ENCODE measurements around the gene TOR1B. TPM values are rescaled to one million over a fixed set of nuclear protein-coding genes. Genes with fewer than 3 reads are reported as not detected.

Gene TOR1B
- total RNA-seq, 1 experiment from 2014 or later, result 18.8 TPM

DNA sequence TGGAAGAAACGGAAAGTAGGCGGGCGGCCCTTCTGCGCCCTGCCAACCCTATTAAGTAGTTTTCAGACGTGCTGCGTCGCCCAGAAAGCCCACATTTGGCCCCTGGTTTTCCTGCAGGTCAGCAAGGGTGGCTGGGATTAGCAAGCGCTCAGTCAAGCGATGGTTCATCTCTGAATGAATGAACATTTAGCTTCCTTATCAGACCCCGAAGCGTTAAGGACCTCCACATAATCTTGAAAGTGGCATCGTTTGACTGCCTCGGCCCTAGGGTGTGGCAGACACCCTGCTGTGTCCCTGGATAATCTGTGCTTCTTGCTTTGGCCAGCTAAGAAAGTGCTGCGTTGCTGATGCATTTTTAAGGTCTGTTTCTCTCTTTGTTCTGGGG is 684 bp downstream of the TOR1B start:
- ChIA-PET CTCF (interaction anchor here (0.6 to 3.0 kb wide), 5 partner anchors 13 to 416 kb away, joined by 3 to 16 read pairs (median 4); no protein-coding TSS in a partner anchor), POLR2A (no interaction called here)
- Mint-ChIP-seq H3K4me1 (peaks cover 7% of the 10 kb centered on the region), H3K4me3 (peak overlapping the region; percentile 71), H3K9me3 (no peaks in the 10 kb centered on the region), H3K27me3 (ENCODE audit: low read depth) (no peaks in the 10 kb centered on the region), H3K36me3 (peaks cover 24% of the 10 kb centered on the region), H3K27ac (no peak overlapping the region)
- TF ChIP-seq, protein P1, sequence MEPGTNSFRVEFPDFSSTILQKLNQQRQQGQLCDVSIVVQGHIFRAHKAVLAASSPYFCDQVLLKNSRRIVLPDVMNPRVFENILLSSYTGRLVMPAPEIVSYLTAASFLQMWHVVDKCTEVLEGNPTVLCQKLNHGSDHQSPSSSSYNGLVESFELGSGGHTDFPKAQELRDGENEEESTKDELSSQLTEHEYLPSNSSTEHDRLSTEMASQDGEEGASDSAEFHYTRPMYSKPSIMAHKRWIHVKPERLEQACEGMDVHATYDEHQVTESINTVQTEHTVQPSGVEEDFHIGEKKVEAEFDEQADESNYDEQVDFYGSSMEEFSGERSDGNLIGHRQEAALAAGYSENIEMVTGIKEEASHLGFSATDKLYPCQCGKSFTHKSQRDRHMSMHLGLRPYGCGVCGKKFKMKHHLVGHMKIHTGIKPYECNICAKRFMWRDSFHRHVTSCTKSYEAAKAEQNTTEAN (CRISPR knock-in tag; IDR thresholded peaks at IDR 0.05), result no peak
- no peak for TF ChIP-seq ZNF138 (CRISPR knock-in tag; conservative IDR thresholded peaks at IDR 0.05)
- TF ChIP-seq, protein P2, sequence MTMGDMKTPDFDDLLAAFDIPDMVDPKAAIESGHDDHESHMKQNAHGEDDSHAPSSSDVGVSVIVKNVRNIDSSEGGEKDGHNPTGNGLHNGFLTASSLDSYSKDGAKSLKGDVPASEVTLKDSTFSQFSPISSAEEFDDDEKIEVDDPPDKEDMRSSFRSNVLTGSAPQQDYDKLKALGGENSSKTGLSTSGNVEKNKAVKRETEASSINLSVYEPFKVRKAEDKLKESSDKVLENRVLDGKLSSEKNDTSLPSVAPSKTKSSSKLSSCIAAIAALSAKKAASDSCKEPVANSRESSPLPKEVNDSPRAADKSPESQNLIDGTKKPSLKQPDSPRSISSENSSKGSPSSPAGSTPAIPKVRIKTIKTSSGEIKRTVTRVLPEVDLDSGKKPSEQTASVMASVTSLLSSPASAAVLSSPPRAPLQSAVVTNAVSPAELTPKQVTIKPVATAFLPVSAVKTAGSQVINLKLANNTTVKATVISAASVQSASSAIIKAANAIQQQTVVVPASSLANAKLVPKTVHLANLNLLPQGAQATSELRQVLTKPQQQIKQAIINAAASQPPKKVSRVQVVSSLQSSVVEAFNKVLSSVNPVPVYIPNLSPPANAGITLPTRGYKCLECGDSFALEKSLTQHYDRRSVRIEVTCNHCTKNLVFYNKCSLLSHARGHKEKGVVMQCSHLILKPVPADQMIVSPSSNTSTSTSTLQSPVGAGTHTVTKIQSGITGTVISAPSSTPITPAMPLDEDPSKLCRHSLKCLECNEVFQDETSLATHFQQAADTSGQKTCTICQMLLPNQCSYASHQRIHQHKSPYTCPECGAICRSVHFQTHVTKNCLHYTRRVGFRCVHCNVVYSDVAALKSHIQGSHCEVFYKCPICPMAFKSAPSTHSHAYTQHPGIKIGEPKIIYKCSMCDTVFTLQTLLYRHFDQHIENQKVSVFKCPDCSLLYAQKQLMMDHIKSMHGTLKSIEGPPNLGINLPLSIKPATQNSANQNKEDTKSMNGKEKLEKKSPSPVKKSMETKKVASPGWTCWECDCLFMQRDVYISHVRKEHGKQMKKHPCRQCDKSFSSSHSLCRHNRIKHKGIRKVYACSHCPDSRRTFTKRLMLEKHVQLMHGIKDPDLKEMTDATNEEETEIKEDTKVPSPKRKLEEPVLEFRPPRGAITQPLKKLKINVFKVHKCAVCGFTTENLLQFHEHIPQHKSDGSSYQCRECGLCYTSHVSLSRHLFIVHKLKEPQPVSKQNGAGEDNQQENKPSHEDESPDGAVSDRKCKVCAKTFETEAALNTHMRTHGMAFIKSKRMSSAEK (CRISPR knock-in tag; IDR thresholded peaks at IDR 0.05; ENCODE audit: borderline replicate concordance), result no peak
- TF ChIP-seq, protein P3, sequence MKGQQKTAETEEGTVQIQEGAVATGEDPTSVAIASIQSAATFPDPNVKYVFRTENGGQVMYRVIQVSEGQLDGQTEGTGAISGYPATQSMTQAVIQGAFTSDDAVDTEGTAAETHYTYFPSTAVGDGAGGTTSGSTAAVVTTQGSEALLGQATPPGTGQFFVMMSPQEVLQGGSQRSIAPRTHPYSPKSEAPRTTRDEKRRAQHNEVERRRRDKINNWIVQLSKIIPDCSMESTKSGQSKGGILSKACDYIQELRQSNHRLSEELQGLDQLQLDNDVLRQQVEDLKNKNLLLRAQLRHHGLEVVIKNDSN (CRISPR knock-in tag; IDR thresholded peaks at IDR 0.05), result no peak
- TF ChIP-seq CREM (CRISPR knock-in tag; IDR thresholded peaks at IDR 0.05), result no peak
- TF ChIP-seq, protein P4, sequence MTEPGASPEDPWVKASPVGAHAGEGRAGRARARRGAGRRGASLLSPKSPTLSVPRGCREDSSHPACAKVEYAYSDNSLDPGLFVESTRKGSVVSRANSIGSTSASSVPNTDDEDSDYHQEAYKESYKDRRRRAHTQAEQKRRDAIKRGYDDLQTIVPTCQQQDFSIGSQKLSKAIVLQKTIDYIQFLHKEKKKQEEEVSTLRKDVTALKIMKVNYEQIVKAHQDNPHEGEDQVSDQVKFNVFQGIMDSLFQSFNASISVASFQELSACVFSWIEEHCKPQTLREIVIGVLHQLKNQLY (CRISPR knock-in tag; IDR thresholded peaks at IDR 0.05), result no peak
- TF ChIP-seq, protein P5, sequence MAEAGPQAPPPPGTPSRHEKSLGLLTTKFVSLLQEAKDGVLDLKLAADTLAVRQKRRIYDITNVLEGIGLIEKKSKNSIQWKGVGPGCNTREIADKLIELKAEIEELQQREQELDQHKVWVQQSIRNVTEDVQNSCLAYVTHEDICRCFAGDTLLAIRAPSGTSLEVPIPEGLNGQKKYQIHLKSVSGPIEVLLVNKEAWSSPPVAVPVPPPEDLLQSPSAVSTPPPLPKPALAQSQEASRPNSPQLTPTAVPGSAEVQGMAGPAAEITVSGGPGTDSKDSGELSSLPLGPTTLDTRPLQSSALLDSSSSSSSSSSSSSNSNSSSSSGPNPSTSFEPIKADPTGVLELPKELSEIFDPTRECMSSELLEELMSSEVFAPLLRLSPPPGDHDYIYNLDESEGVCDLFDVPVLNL (CRISPR knock-in tag; IDR thresholded peaks at IDR 0.05; ENCODE audit: borderline replicate concordance, low read depth), result no peak
- TF ChIP-seq, protein P6, sequence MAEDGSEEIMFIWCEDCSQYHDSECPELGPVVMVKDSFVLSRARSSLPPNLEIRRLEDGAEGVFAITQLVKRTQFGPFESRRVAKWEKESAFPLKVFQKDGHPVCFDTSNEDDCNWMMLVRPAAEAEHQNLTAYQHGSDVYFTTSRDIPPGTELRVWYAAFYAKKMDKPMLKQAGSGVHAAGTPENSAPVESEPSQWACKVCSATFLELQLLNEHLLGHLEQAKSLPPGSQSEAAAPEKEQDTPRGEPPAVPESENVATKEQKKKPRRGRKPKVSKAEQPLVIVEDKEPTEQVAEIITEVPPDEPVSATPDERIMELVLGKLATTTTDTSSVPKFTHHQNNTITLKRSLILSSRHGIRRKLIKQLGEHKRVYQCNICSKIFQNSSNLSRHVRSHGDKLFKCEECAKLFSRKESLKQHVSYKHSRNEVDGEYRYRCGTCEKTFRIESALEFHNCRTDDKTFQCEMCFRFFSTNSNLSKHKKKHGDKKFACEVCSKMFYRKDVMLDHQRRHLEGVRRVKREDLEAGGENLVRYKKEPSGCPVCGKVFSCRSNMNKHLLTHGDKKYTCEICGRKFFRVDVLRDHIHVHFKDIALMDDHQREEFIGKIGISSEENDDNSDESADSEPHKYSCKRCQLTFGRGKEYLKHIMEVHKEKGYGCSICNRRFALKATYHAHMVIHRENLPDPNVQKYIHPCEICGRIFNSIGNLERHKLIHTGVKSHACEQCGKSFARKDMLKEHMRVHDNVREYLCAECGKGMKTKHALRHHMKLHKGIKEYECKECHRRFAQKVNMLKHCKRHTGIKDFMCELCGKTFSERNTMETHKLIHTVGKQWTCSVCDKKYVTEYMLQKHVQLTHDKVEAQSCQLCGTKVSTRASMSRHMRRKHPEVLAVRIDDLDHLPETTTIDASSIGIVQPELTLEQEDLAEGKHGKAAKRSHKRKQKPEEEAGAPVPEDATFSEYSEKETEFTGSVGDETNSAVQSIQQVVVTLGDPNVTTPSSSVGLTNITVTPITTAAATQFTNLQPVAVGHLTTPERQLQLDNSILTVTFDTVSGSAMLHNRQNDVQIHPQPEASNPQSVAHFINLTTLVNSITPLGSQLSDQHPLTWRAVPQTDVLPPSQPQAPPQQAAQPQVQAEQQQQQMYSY (CRISPR knock-in tag; IDR thresholded peaks at IDR 0.05), result no peak
- DNase-seq (ENCODE audit: low spot score), result no peak
- no peak for ATAC-seq

DNA sequence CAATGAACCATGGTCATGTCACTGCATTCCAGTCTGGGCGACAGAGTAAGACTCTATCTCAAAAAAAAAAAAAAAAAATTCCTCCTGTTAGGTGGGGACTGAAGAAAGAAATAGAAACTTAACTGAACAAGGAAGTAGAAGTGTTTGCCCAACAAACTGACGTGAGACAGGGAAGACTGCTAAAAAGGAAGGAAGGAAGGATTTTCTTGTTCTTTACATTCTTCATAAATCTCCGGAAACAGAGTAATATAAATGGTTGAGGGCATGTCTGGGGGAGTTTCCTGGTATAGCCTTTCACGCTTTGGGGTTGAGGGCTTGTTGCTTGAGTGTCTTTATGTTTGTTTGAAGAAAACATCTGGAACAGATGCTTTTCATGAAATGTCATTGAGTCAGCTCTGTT is 3.1 kb downstream of the TOR1B start:
- H3K27me3 Mint-ChIP-seq (ENCODE audit: low read depth), result no peaks in the 10 kb centered on the region
- ChIA-PET POLR2A (no interaction called here), CTCF (no interaction called here)
- DNase-seq (ENCODE audit: low spot score), result no peak
- no peak overlapping the region for H3K4me3 Mint-ChIP-seq
- no peak for ATAC-seq
- no peak overlapping the region for H3K27ac Mint-ChIP-seq
- H3K36me3 Mint-ChIP-seq, result peaks cover 44% of the 10 kb centered on the region
- H3K4me1 Mint-ChIP-seq, result peaks cover 9% of the 10 kb centered on the region
- no peaks in the 10 kb centered on the region for H3K9me3 Mint-ChIP-seq
- TF ChIP-seq ZNF416 (CRISPR knock-in tag; IDR thresholded peaks at IDR 0.05) (no peak), GTF2I (CRISPR knock-in tag; conservative IDR thresholded peaks at IDR 0.05) (no peak), ZNF219 (CRISPR knock-in tag; IDR thresholded peaks at IDR 0.05; ENCODE audit: borderline replicate concordance) (no peak), NR2C2 (CRISPR knock-in tag; IDR thresholded peaks at IDR 0.05) (no peak), MXD4 (CRISPR knock-in tag; IDR thresholded peaks at IDR 0.05; ENCODE audit: borderline replicate concordance) (no peak)
- TF ChIP-seq, protein P1 (CRISPR knock-in tag; IDR thresholded peaks at IDR 0.05), result no peak
- TF ChIP-seq, protein P7, sequence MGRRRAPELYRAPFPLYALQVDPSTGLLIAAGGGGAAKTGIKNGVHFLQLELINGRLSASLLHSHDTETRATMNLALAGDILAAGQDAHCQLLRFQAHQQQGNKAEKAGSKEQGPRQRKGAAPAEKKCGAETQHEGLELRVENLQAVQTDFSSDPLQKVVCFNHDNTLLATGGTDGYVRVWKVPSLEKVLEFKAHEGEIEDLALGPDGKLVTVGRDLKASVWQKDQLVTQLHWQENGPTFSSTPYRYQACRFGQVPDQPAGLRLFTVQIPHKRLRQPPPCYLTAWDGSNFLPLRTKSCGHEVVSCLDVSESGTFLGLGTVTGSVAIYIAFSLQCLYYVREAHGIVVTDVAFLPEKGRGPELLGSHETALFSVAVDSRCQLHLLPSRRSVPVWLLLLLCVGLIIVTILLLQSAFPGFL (CRISPR knock-in tag; IDR thresholded peaks at IDR 0.05; ENCODE audit: borderline replicate concordance), result no peak
- TF ChIP-seq, protein P8, sequence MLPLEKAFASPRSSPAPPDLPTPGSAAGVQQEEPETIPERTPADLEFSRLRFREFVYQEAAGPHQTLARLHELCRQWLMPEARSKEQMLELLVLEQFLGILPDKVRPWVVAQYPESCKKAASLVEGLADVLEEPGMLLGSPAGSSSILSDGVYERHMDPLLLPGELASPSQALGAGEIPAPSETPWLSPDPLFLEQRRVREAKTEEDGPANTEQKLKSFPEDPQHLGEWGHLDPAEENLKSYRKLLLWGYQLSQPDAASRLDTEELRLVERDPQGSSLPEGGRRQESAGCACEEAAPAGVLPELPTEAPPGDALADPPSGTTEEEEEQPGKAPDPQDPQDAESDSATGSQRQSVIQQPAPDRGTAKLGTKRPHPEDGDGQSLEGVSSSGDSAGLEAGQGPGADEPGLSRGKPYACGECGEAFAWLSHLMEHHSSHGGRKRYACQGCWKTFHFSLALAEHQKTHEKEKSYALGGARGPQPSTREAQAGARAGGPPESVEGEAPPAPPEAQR (CRISPR knock-in tag; IDR thresholded peaks at IDR 0.05), result no peak
- TF ChIP-seq, protein P9, sequence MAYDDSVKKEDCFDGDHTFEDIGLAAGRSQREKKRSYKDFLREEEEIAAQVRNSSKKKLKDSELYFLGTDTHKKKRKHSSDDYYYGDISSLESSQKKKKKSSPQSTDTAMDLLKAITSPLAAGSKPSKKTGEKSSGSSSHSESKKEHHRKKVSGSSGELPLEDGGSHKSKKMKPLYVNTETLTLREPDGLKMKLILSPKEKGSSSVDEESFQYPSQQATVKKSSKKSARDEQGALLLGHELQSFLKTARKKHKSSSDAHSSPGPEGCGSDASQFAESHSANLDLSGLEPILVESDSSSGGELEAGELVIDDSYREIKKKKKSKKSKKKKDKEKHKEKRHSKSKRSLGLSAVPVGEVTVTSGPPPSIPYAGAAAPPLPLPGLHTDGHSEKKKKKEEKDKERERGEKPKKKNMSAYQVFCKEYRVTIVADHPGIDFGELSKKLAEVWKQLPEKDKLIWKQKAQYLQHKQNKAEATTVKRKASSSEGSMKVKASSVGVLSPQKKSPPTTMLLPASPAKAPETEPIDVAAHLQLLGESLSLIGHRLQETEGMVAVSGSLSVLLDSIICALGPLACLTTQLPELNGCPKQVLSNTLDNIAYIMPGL (CRISPR knock-in tag; IDR thresholded peaks at IDR 0.05), result no peak
